ENCODE measurements around the gene RAPGEF2.

DNA sequence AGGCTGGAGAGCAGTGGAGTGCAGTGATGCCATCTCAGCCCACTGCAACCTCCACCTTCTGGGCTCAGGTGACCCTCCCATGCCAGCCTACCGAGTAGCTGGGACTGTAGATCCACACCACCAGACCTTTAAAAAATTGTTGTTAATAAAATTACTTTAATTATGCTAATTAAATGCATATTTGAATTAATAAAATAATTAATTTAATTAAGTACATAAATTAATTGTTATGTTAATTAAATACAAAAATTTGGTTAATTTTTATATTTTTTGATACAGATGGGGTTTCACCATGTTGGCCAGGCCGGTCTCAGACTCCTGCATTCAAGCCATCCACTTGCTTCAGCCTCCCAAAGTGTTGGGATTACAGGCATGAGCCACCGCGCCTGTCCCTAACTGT lies 12.6 kb upstream of the RAPGEF2 start:
- TF ChIP-seq YY1 (IDR thresholded peaks at IDR 0.05; ENCODE audit: insufficient read depth, insufficient read length) = no peak
- TF ChIP-seq ZNF274 (IDR thresholded peaks at IDR 0.05; ENCODE audit: low read depth, low read length) = no peak
